Right forelimb (tissue), 1 donor: ENCODE results near the gene NBPF15.
"Not testable (repeated sequence)": the region's sequence is repeated elsewhere in the genome, so short reads cannot be mapped to it uniquely, and the experiment has no call there.

Experiments used
- DNase-seq: peaks from one replicate; pipeline ENCODE4 v3.0.0-alpha.2; 2018

NBPF15 gene

GRCh38 chr1:144461136-144461759 lies at the start of gene NBPF15:
Gene NBPF15 (minus strand): TSS chr1:144461669. CDS start chr1:144440003, 21,666 bp downstream.
- DNase-seq = peak; percentile 78

GRCh38 chr1:144496429-144496828 lies 35.0 kb upstream of the NBPF15 start:
- not testable (repeated sequence) for DNase-seq

- DNase-seq = not testable (repeated sequence)
Observed at GRCh38 chr1:144494130-144494529, 32.7 kb upstream of the NBPF15 start.

- DNase-seq = not testable (repeated sequence)
Observed at GRCh38 chr1:144490394-144490793, 28.9 kb upstream of the NBPF15 start.

GRCh38 chr1:144487002-144487401 lies 25.5 kb upstream of the NBPF15 start:
- not testable (repeated sequence) for DNase-seq

- DNase-seq = not testable (repeated sequence)
Observed at GRCh38 chr1:144485048-144485993, 23.9 kb upstream of the NBPF15 start.

- DNase-seq = not testable (repeated sequence)
Observed at GRCh38 chr1:144473897-144474296, 12.4 kb upstream of the NBPF15 start.

- not testable (repeated sequence) for DNase-seq
Observed at GRCh38 chr1:144471434-144471833, 10.0 kb upstream of the NBPF15 start.

GRCh38 chr1:144461778-144462177 lies 309 bp upstream of the NBPF15 start:
- DNase-seq = not testable (repeated sequence)

GRCh38 chr1:144460686-144461085 lies 783 bp downstream of the NBPF15 start:
- not testable (repeated sequence) for DNase-seq

GRCh38 chr1:144442402-144442801 lies 19.1 kb downstream of the NBPF15 start:
- not testable (repeated sequence) for DNase-seq

- DNase-seq = not testable (repeated sequence)
Observed at GRCh38 chr1:144439737-144440136, 21.7 kb downstream of the NBPF15 start.

GRCh38 chr1:144418891-144419694 lies 42.4 kb downstream of the NBPF15 start:
- DNase-seq = peak; percentile 58

GRCh38 chr1:144413404-144414118 lies 47.9 kb downstream of the NBPF15 start:
- DNase-seq = not testable (repeated sequence)

GRCh38 chr1:144412491-144413403 lies 48.7 kb downstream of the NBPF15 start:
- peak; percentile 85 for DNase-seq

- DNase-seq = peak; percentile 61
Observed at GRCh38 chr1:144412068-144412471, 49.4 kb downstream of the NBPF15 start.

- DNase-seq = not testable (repeated sequence)
Observed at GRCh38 chr1:144402807-144403206, 58.7 kb downstream of the NBPF15 start.

- not testable (repeated sequence) for DNase-seq
Observed at GRCh38 chr1:144371651-144372050, 89.8 kb downstream of the NBPF15 start.
